ENCODE results near the gene SORT1. TPM values are rescaled to one million over a fixed set of nuclear protein-coding genes. Genes with fewer than 3 reads are reported as not detected.

SORT1 gene
- total and polyA plus RNA-seq, 7 experiments from 2014 or later = 1.0 to 25.6 (median 1.8) TPM; not detected in 2

Other genes with a start within 250 kb of the SORT1 start
- gene SARS1, start 184.0 kb downstream of the SORT1 start, total RNA-seq = 100 to 1,000 TPM; 110 to 173 (median 135) TPM
- 100 to 1,000 TPM; 134 to 179 TPM for gene SARS1, start 184.0 kb downstream of the SORT1 start, polyA plus RNA-seq
- gene CELSR2, start 148.4 kb downstream of the SORT1 start, total RNA-seq = 1 to 10 TPM; 3.0 to 6.4 (median 3.2) TPM
- gene CELSR2, start 148.4 kb downstream of the SORT1 start, polyA plus RNA-seq = 1 to 10 TPM in 1 of 2 donors, under 1 TPM in 1; 0.17 to 1.3 TPM
- gene PSRC1, start 114.8 kb downstream of the SORT1 start, total RNA-seq = 10 to 100 TPM in 1 of 5 experiments, 1 to 10 TPM in 1, under 1 TPM in 2, not detected in 1; 0.38 to 16.1 (median 1.3) TPM
- gene PSRC1, start 114.8 kb downstream of the SORT1 start, polyA plus RNA-seq = under 1 TPM in 1 of 2 donors, not detected in 1; 0.67 TPM
- not detected for gene MYBPHL, start 90.9 kb downstream of the SORT1 start, total RNA-seq
- gene MYBPHL, start 90.9 kb downstream of the SORT1 start, polyA plus RNA-seq = not detected
- gene PSMA5, start 28.5 kb upstream of the SORT1 start, total RNA-seq = 100 to 1,000 TPM in 1 of 5 experiments, 10 to 100 TPM in 4; 38.3 to 203 (median 70.7) TPM
- gene PSMA5, start 28.5 kb upstream of the SORT1 start, polyA plus RNA-seq = 10 to 100 TPM; 80.0 to 81.9 TPM
- gene SYPL2, start 68.6 kb upstream of the SORT1 start, total RNA-seq = not detected
- under 1 TPM in 1 of 2 donors, not detected in 1; 0.43 TPM for gene SYPL2, start 68.6 kb upstream of the SORT1 start, polyA plus RNA-seq
- 10 to 100 TPM; 10.5 to 12.8 (median 11.7) TPM for gene ATXN7L2, start 86.0 kb upstream of the SORT1 start, total RNA-seq
- 10 to 100 TPM in 1 of 2 donors, 1 to 10 TPM in 1; 4.9 to 15.2 TPM for gene ATXN7L2, start 86.0 kb upstream of the SORT1 start, polyA plus RNA-seq
- 10 to 100 TPM; 19.6 to 41.5 (median 24.1) TPM for gene CYB561D1, start 96.2 kb upstream of the SORT1 start, total RNA-seq
- 10 to 100 TPM; 13.5 to 25.3 TPM for gene CYB561D1, start 96.2 kb upstream of the SORT1 start, polyA plus RNA-seq
- 10 to 100 TPM in 3 of 5 experiments, 1 to 10 TPM in 2; 2.9 to 42.2 (median 17.7) TPM for gene AMIGO1, start 111.8 kb upstream of the SORT1 start, total RNA-seq
- 10 to 100 TPM; 17.4 to 36.2 TPM for gene AMIGO1, start 111.8 kb upstream of the SORT1 start, polyA plus RNA-seq
- under 1 TPM; 0.05 to 0.58 (median 0.42) TPM for gene GPR61, start 142.0 kb upstream of the SORT1 start, total RNA-seq
- gene GPR61, start 142.0 kb upstream of the SORT1 start, polyA plus RNA-seq = under 1 TPM in 1 of 2 donors, not detected in 1; 0.45 TPM
- 1 to 10 TPM; 4.9 to 9.3 (median 7.0) TPM for gene GNAI3, start 150.7 kb upstream of the SORT1 start, total RNA-seq
- 1 to 10 TPM; 7.2 to 7.7 TPM for gene GNAI3, start 150.7 kb upstream of the SORT1 start, polyA plus RNA-seq
- gene GNAT2, start 221.7 kb upstream of the SORT1 start, total RNA-seq = under 1 TPM in 1 of 5 experiments, not detected in 4; 0.39 TPM
- not detected for gene GNAT2, start 221.7 kb upstream of the SORT1 start, polyA plus RNA-seq
- gene AMPD2, start 221.9 kb upstream of the SORT1 start, total RNA-seq = 100 to 1,000 TPM in 3 of 5 experiments, 10 to 100 TPM in 2; 82.8 to 403 (median 119) TPM
- 10 to 100 TPM; 26.2 to 51.7 TPM for gene AMPD2, start 221.9 kb upstream of the SORT1 start, polyA plus RNA-seq